Esophagus (tissue), 2 donors: ENCODE results near the gene GPATCH8. TPM values are rescaled to one million over a fixed set of nuclear protein-coding genes. Genes with fewer than 3 reads are reported as not detected.

Source experiments
- polyA plus RNA-seq, 2 donors: library from polyadenylated mRNA; stranded (reverse); fragments of 200-250 nt; gene quantifications; one replicate each; pipeline ENCODE4 v1.2.3, GENCODE V29; 2013
- donor health status: healthy with polysubstance abuse.
- donor health status: Bipolar disorder and iron deficiency.

GPATCH8 gene
- polyA plus RNA-seq, 2 donors = 7.9 to 12.8 TPM

Other genes starting within 250 kb of the GPATCH8 start
- not detected for gene SLC4A1, start 235.3 kb downstream of the GPATCH8 start, polyA plus RNA-seq
- gene RUNDC3A, start 194.8 kb downstream of the GPATCH8 start, polyA plus RNA-seq = under 1 TPM; 0.77 to 0.88 TPM
- gene SLC25A39, start 178.6 kb downstream of the GPATCH8 start, polyA plus RNA-seq = 100 to 1,000 TPM; 132 to 138 TPM
- gene GRN, start 158.1 kb downstream of the GPATCH8 start, polyA plus RNA-seq = 100 to 1,000 TPM; 211 to 370 TPM
- gene FAM171A2, start 139.6 kb downstream of the GPATCH8 start, polyA plus RNA-seq = 1 to 10 TPM; 1.2 to 2.2 TPM
- gene ITGA2B, start 113.8 kb downstream of the GPATCH8 start, polyA plus RNA-seq = under 1 TPM; 0.27 to 0.84 TPM
- under 1 TPM; 0.37 to 0.54 TPM for gene FZD2, start 54.1 kb upstream of the GPATCH8 start, polyA plus RNA-seq
- under 1 TPM in 1 of 2 donors, not detected in 1; 0.06 TPM for gene MEIOC, start 153.1 kb upstream of the GPATCH8 start, polyA plus RNA-seq
- 10 to 100 TPM; 11.1 to 12.4 TPM for gene CCDC43, start 186.4 kb upstream of the GPATCH8 start, polyA plus RNA-seq
- 1 to 10 TPM; 2.1 to 4.5 TPM for gene DBF4B, start 205.3 kb upstream of the GPATCH8 start, polyA plus RNA-seq